Measurements from ENCODE around the gene EMX2.

DNA sequence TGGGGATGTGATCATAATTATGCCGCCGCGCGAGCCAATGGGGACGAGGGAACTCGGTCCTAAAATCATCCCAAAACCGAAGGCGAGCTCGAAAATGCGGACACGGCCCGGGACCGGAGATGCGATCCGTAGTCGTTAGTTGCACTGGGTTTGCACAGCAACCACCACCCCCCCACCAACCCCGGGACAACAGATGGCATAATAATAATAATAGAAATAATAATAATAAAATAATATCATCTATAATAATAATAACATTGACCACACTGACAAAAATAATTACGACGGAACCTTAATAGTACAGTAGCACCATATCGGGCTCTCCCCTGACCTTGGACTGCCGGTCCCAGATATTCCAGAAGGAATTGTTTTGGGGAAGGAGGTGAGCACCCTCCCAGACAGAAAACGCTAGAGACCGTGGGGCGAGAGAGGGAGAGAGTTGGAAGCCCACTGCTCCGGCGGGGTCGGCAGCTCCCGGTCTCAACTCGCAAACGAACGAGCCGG is 1.1 kb upstream of the EMX2 start:
- no peak for TF ChIP-seq EZH2phosphoT487 (IDR thresholded peaks at IDR 0.05; ENCODE audit: low read depth, severe bottlenecking, unreplicated experiment)
- TF ChIP-seq, protein P1, sequence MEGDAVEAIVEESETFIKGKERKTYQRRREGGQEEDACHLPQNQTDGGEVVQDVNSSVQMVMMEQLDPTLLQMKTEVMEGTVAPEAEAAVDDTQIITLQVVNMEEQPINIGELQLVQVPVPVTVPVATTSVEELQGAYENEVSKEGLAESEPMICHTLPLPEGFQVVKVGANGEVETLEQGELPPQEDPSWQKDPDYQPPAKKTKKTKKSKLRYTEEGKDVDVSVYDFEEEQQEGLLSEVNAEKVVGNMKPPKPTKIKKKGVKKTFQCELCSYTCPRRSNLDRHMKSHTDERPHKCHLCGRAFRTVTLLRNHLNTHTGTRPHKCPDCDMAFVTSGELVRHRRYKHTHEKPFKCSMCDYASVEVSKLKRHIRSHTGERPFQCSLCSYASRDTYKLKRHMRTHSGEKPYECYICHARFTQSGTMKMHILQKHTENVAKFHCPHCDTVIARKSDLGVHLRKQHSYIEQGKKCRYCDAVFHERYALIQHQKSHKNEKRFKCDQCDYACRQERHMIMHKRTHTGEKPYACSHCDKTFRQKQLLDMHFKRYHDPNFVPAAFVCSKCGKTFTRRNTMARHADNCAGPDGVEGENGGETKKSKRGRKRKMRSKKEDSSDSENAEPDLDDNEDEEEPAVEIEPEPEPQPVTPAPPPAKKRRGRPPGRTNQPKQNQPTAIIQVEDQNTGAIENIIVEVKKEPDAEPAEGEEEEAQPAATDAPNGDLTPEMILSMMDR (IDR thresholded peaks at IDR 0.05; ENCODE audit: poor library complexity), result no peak

Measured in hepatocyte (in vitro differentiated cells).